ENCODE measurements around the gene NDRG3. TPM values are rescaled to one million over a fixed set of nuclear protein-coding genes. Genes with fewer than 3 reads are reported as not detected.

Gene NDRG3
- total and polyA plus RNA-seq, 7 donors = 21.6 to 38.9 (median 28.8) TPM

DNA sequence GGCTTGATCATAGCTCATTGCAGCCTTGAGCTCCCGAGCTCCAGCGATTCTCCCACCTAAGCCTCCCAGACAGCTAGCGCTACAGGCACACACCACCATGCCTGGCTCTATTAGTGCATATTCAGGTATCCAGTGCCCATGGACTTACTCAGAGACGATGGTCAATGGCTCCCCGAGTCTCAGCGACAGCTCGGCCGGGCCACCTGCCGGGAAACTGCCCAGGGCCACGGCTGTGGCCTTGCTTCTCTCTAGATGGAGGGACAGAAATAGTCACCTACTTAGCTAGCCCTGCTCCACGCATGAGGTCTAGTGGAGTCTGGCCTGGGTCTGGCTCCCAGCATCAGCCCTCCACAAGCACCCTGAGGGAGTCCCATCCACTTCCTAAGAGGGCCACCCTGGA is 111.5 kb downstream of the NDRG3 start:
- no peak overlapping the region for H3K4me3 ChIP-seq
- no peaks in the 10 kb centered on the region for H3K27me3 ChIP-seq
- no peak overlapping the region for H3K27ac ChIP-seq
- H3K9me3 ChIP-seq = no peaks in the 10 kb centered on the region
- H3K4me1 ChIP-seq = no peaks in the 10 kb centered on the region
- no peaks in the 10 kb centered on the region for H3K36me3 ChIP-seq
- TF ChIP-seq, protein P1, sequence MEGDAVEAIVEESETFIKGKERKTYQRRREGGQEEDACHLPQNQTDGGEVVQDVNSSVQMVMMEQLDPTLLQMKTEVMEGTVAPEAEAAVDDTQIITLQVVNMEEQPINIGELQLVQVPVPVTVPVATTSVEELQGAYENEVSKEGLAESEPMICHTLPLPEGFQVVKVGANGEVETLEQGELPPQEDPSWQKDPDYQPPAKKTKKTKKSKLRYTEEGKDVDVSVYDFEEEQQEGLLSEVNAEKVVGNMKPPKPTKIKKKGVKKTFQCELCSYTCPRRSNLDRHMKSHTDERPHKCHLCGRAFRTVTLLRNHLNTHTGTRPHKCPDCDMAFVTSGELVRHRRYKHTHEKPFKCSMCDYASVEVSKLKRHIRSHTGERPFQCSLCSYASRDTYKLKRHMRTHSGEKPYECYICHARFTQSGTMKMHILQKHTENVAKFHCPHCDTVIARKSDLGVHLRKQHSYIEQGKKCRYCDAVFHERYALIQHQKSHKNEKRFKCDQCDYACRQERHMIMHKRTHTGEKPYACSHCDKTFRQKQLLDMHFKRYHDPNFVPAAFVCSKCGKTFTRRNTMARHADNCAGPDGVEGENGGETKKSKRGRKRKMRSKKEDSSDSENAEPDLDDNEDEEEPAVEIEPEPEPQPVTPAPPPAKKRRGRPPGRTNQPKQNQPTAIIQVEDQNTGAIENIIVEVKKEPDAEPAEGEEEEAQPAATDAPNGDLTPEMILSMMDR (IDR thresholded peaks at IDR 0.05) = no peak
- no peak for TF ChIP-seq EP300 (IDR thresholded peaks at IDR 0.05)
- no peak for TF ChIP-seq POLR2A (IDR thresholded peaks at IDR 0.05)
- TF ChIP-seq POLR2AphosphoS5 (IDR thresholded peaks at IDR 0.05) = no peak
- intact Hi-C loops (cut with DNase I) = no loop called here
- 95 to 97% methylated on average over 11 of the region's 11 CpGs for WGBS, 2 donors
- no peak for DNase-seq

DNA sequence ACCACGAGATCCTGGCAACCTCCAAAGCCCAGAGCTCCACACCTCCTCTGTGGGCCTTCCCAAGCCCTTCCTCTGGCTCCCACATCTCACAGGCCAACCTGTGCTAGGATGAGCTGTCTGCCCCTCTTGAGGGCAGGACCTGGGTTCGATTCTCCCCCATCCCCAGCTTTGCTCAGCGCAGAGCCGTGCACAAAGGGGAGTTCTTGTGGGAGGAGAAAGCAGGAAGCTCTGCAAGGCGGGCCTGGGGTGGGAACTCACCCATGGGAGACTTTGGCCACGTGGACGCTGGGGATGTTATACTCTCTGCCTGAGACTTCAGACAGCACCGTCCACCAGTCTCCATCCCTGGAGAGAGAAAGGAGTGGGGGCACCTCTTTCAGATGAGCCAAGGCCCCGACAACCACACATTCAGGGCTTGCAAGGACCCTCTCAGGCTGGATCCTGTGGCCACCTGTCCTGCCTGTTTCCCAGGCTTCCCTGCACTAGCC is 112.6 kb downstream of the NDRG3 start:
- no peaks in the 10 kb centered on the region for H3K4me1 ChIP-seq
- TF ChIP-seq, protein P1 (IDR thresholded peaks at IDR 0.05) = no peak
- TF ChIP-seq EP300 (IDR thresholded peaks at IDR 0.05) = no peak
- TF ChIP-seq POLR2AphosphoS5 (IDR thresholded peaks at IDR 0.05) = no peak
- H3K9me3 ChIP-seq = no peaks in the 10 kb centered on the region
- intact Hi-C loops (cut with DNase I) = no loop called here
- H3K27me3 ChIP-seq = no peaks in the 10 kb centered on the region
- 87% methylated on average over 9 of the region's 9 CpGs for WGBS, 2 donors
- DNase-seq = no peak
- H3K4me3 ChIP-seq = no peak overlapping the region
- H3K27ac ChIP-seq = no peak overlapping the region
- no peaks in the 10 kb centered on the region for H3K36me3 ChIP-seq

DNA sequence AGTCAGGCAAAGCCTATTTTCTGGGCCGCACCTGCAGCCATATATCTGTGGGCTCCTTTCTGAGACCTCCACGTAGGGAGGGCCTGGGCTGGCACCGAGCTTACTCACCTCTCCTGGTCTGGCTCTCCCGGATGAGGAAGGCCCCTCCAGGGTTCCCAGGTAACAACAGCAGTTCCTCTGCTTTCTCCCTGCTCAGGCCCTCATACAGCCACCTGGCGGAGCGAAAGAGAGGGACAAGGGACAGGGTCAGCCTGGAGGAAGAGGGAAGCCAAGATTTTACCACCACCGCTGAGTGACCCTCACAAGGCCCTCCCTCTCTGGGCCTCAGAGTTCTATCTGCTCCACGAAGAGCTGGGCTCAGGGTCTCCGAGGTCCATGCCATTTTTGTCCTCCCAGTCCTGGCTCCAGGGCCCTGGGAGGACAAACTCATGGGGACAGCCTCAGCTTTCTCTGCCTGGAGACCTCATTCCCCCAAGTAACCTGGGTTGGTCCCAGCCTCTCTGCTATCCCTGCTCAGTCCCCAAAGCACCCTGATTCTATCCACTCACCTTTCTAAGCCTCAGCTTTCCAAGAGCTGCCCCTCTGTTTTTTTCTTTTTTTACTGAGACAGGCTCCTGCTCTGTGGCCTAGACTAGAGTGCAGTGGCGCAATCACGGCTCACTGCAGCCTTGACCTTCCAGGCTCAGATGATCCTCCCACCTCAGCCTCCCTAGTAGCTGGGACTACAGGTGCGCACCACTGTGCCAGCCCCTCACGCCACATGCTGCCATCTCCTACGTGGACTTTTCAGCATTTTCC is 113.2 kb downstream of the NDRG3 start:
- TF ChIP-seq POLR2A (IDR thresholded peaks at IDR 0.05) (no peak), POLR2AphosphoS5 (IDR thresholded peaks at IDR 0.05) (no peak), EP300 (IDR thresholded peaks at IDR 0.05) (no peak)
- TF ChIP-seq, protein P1 (IDR thresholded peaks at IDR 0.05) = no peak
- Histone ChIP-seq H3K4me1 (no peaks in the 10 kb centered on the region), H3K27me3 (no peaks in the 10 kb centered on the region), H3K9me3 (no peaks in the 10 kb centered on the region), H3K4me3 (no peak overlapping the region), H3K36me3 (no peaks in the 10 kb centered on the region), H3K27ac (no peak overlapping the region)
- DNase-seq = no peak
- intact Hi-C loops (cut with DNase I) = no loop called here
- 86 to 87% methylated on average over 14 of the region's 14 CpGs for WGBS, 2 donors

DNA sequence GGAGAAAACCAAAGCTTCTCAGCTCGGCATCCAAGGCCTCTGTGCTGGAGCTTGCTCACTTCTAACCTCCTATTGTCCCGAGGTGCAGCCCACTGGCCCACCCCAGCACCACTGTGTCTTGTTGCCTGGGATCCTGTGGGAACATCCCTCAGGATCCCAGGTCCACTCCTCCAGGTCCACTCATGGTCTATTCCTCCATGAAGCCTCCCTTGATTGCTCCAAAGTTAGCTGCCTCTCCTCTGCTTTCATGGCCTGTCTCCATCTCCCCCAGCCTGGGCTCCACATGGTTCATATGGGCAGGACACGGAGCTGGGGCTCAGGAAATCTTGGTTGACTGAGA is 113.8 kb downstream of the NDRG3 start:
- intact Hi-C loops (cut with DNase I) = no loop called here
- no peaks in the 10 kb centered on the region for H3K27me3 ChIP-seq
- DNase-seq = no peak
- WGBS, 2 donors = 87% methylated on average over 3 of the region's 3 CpGs
- H3K36me3 ChIP-seq = no peaks in the 10 kb centered on the region
- H3K4me3 ChIP-seq = no peak overlapping the region
- H3K9me3 ChIP-seq = no peaks in the 10 kb centered on the region
- TF ChIP-seq EP300 (IDR thresholded peaks at IDR 0.05) = no peak
- TF ChIP-seq, protein P1 (IDR thresholded peaks at IDR 0.05) = no peak
- no peak for TF ChIP-seq POLR2A (IDR thresholded peaks at IDR 0.05)
- TF ChIP-seq POLR2AphosphoS5 (IDR thresholded peaks at IDR 0.05) = no peak
- no peaks in the 10 kb centered on the region for H3K4me1 ChIP-seq
- no peak overlapping the region for H3K27ac ChIP-seq

DNA sequence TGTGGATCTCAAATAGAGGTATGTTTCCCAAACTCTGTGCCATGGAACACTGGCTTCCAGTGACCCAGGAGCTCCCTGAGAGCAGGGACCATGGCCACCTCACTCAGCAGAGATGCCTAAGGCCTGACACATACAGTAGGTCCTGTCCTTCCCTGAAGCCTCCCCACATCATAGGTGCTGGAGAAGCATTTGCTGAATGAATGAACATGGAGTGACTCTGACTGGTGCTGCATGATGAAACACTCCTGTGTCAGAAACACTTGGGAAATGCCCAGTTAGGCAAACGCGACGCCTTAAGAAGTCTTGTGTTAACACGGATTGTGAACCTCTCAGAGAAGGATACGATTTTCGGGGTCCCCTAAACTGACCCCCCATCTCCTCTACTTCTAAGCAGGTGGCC is 114.2 kb downstream of the NDRG3 start:
- WGBS, 2 donors = 90 to 94% methylated on average over 6 of the region's 6 CpGs
- Histone ChIP-seq H3K9me3 (no peaks in the 10 kb centered on the region), H3K27me3 (no peaks in the 10 kb centered on the region), H3K4me3 (no peak overlapping the region), H3K4me1 (no peaks in the 10 kb centered on the region), H3K36me3 (no peaks in the 10 kb centered on the region), H3K27ac (no peak overlapping the region)
- DNase-seq = no peak
- intact Hi-C loops (cut with DNase I) = no loop called here
- no peak for TF ChIP-seq POLR2AphosphoS5 (IDR thresholded peaks at IDR 0.05)
